Measurements from ENCODE around the gene NUDT6. TPM values are rescaled to one million over a fixed set of nuclear protein-coding genes. Genes with fewer than 3 reads are reported as not detected.

The NUDT6 gene
- total RNA-seq, 1 experiment from 2014 or later, result 9.0 TPM

GRCh38 chr4:122858705-122859104 is 63.7 kb downstream of the NUDT6 start:
- no peaks in the 10 kb centered on the region for H3K4me1 ChIP-seq (ENCODE audit: control insufficient read depth in 1 of 2, insufficient read depth in 2 of 2, low read length in 2 of 2)
- H3K9me3 ChIP-seq (ENCODE audit: control insufficient read depth in 1 of 2, insufficient read depth in 1 of 2, low read depth in 1 of 2, low read length in 2 of 2), result no peaks in the 10 kb centered on the region
- BruUV-seq (replicated peaks), result no TSS peak
- intact Hi-C loops (cut with micrococcal nuclease), result no loop called here
- no peak overlapping the region for H2AFZ ChIP-seq (ENCODE audit: low read depth, low read length, poor library complexity, severe bottlenecking)
- ChIA-PET CTCF (no interaction called here), RAD21 (ENCODE audit: low non-redundant PET in 1 of 2, low total read pairs in 2 of 2, uncharacterized antibody in 2 of 2, unreplicated experiment in 2 of 2) (no interaction called here), POLR2A (no interaction called here)
- H3K36me3 ChIP-seq (ENCODE audit: control insufficient read depth in 1 of 2, insufficient read depth in 2 of 2, low read length in 2 of 2), result no peaks in the 10 kb centered on the region
- H3K4me2 ChIP-seq (ENCODE audit: low read length), result no peak overlapping the region
- ATAC-seq (no peak), DNase-seq (ENCODE audit: low read depth, low spot score) (no peak)
- no peaks in the 10 kb centered on the region for H4K20me1 ChIP-seq (ENCODE audit: insufficient read depth)
- no peak overlapping the region for H3K27ac ChIP-seq (ENCODE audit: low read depth, low read length)
- no peaks in the 10 kb centered on the region for H3K27me3 ChIP-seq (ENCODE audit: insufficient read depth, low read length)
- H3K4me3 ChIP-seq (replicated peaks in 1 of 2; ENCODE audit: low read depth in 1 of 2, low read length in 2 of 2), result no peak overlapping the region
- H3K9me2 ChIP-seq (ENCODE audit: insufficient read depth), result no peaks in the 10 kb centered on the region
- H3K79me2 ChIP-seq (ENCODE audit: insufficient read depth, low read length), result no peaks in the 10 kb centered on the region
- H3K9ac ChIP-seq (ENCODE audit: low read length), result no peak overlapping the region
- TF ChIP-seq POLR2AphosphoS5 (IDR thresholded peaks at IDR 0.05; ENCODE audit: low read depth, low read length) (no peak), SP1 (IDR thresholded peaks at IDR 0.05; ENCODE audit: low read depth) (no peak), SRF (IDR thresholded peaks at IDR 0.05; ENCODE audit: low read depth) (no peak), CTCF (IDR thresholded peaks at IDR 0.05 in 2 of 3, conservative IDR thresholded peaks at IDR 0.05 in 1 of 3; ENCODE audit: borderline replicate concordance in 1 of 3, insufficient read depth in 1 of 3, low read depth in 2 of 3, low read length in 2 of 3) (no peak)

- ChIA-PET CTCF (no interaction called here), RAD21 (ENCODE audit: low non-redundant PET in 1 of 2, low total read pairs in 2 of 2, uncharacterized antibody in 2 of 2, unreplicated experiment in 2 of 2) (no interaction called here), POLR2A (no interaction called here)
- Histone ChIP-seq H3K36me3 (ENCODE audit: control insufficient read depth in 1 of 2, insufficient read depth in 2 of 2, low read length in 2 of 2) (no peaks in the 10 kb centered on the region), H3K4me3 (replicated peaks in 1 of 2; ENCODE audit: low read depth in 1 of 2, low read length in 2 of 2) (no peak overlapping the region), H3K27me3 (ENCODE audit: insufficient read depth, low read length) (no peaks in the 10 kb centered on the region), H3K79me2 (ENCODE audit: insufficient read depth, low read length) (no peaks in the 10 kb centered on the region), H4K20me1 (ENCODE audit: insufficient read depth) (no peaks in the 10 kb centered on the region), H3K4me2 (ENCODE audit: low read length) (no peak overlapping the region), H3K9ac (ENCODE audit: low read length) (no peak overlapping the region), H3K27ac (ENCODE audit: low read depth, low read length) (no peak overlapping the region), H3K9me2 (ENCODE audit: insufficient read depth) (no peaks in the 10 kb centered on the region), H3K4me1 (ENCODE audit: control insufficient read depth in 1 of 2, insufficient read depth in 2 of 2, low read length in 2 of 2) (no peaks in the 10 kb centered on the region), H3K9me3 (ENCODE audit: control insufficient read depth in 1 of 2, insufficient read depth in 1 of 2, low read depth in 1 of 2, low read length in 2 of 2) (no peaks in the 10 kb centered on the region), H2AFZ (ENCODE audit: low read depth, low read length, poor library complexity, severe bottlenecking) (no peak overlapping the region)
- DNase-seq (ENCODE audit: low read depth, low spot score), result no peak
- intact Hi-C loops (cut with micrococcal nuclease), result no loop called here
- BruUV-seq (replicated peaks), result no TSS peak
- no peak for ATAC-seq
- TF ChIP-seq CEBPB (IDR thresholded peaks at IDR 0.05; ENCODE audit: low read depth) (no peak), EGR1 (IDR thresholded peaks at IDR 0.05; ENCODE audit: low read depth) (no peak), TCF7L2 (IDR thresholded peaks at IDR 0.05; ENCODE audit: borderline replicate concordance, extremely low read depth, insufficient read depth, insufficient read length) (no peak), EZH2phosphoT487 (IDR thresholded peaks at IDR 0.05; ENCODE audit: borderline replicate concordance) (no peak), ATF3 (IDR thresholded peaks at IDR 0.05) (no peak), SP1 (IDR thresholded peaks at IDR 0.05; ENCODE audit: low read depth) (no peak), SIN3A (IDR thresholded peaks at IDR 0.05; ENCODE audit: low read depth) (no peak), EZH2 (IDR thresholded peaks at IDR 0.05) (no peak), SRF (IDR thresholded peaks at IDR 0.05; ENCODE audit: low read depth) (no peak), CTCF (IDR thresholded peaks at IDR 0.05 in 2 of 3, conservative IDR thresholded peaks at IDR 0.05 in 1 of 3; ENCODE audit: borderline replicate concordance in 1 of 3, insufficient read depth in 1 of 3, low read depth in 2 of 3, low read length in 2 of 3) (no peak), RAD21 (IDR thresholded peaks at IDR 0.05; ENCODE audit: low read depth) (no peak), POLR2A (IDR thresholded peaks at IDR 0.05; ENCODE audit: borderline replicate concordance, extremely low read depth, insufficient read depth, insufficient read length) (no peak), ZFX (IDR thresholded peaks at IDR 0.05) (no peak), ZBTB33 (IDR thresholded peaks at IDR 0.05; ENCODE audit: extremely low read depth, insufficient replicate concordance, low read length) (no peak)
Observed at GRCh38 chr4:122857160-122857559, 65.2 kb downstream of the NUDT6 start.
